OCI-LY1 (cell line): ENCODE measurements around the gene PARD3.

Source experiments
- H2AFZ ChIP-seq: fragments of 200-600 bp; sonication (generic), shearing (Covaris generic); 2 replicates; pipeline ENCODE4 v1.6.0; 2014; ENCODE audit warnings: antibody characterized with exemption, mild to moderate bottlenecking, low read length
- H3F3A ChIP-seq: fragments of 200-600 bp; sonication (generic), shearing (Covaris generic); 2 replicates; pipeline ENCODE4 v1.6.0; 2014; ENCODE audit warnings: mild to moderate bottlenecking, antibody characterized with exemption, low read length, moderate library complexity; ENCODE audit not compliant: insufficient read depth
- H3K27ac ChIP-seq: fragments of 200-600 bp; sonication (generic); 2 replicates; pipeline ENCODE4 v1.5.1; 2014; ENCODE audit warnings: low read length, mixed run types, mild to moderate bottlenecking, low read depth; ENCODE audit not compliant: poor library complexity, severe bottlenecking
- H3K27me3 ChIP-seq: fragments of 200-600 bp; sonication (generic); 2 replicates; pipeline ENCODE4 v1.6.0; 2014; ENCODE audit warnings: antibody characterized with exemption, mild to moderate bottlenecking, low read length, moderate library complexity; ENCODE audit not compliant: insufficient read depth
- H3K36me3 ChIP-seq: fragments of 200-600 bp; sonication (generic); 2 replicates; pipeline ENCODE4 v1.6.1; 2014; ENCODE audit warnings: mild to moderate bottlenecking, antibody characterized with exemption, low read length, moderate library complexity, mixed read lengths; ENCODE audit not compliant: insufficient read depth
- H3K4me1 ChIP-seq: fragments of 200-600 bp; sonication (generic); 2 replicates; pipeline ENCODE4 v1.5.1; 2014; ENCODE audit warnings: mild to moderate bottlenecking, low read length, moderate library complexity; ENCODE audit not compliant: insufficient read depth, severe bottlenecking
- H3K4me2 ChIP-seq: fragments of 200-600 bp; sonication (generic), shearing (Covaris generic); 2 replicates; pipeline ENCODE4 v1.6.1; 2014; ENCODE audit warnings: low read length
- H3K4me3 ChIP-seq: fragments of 200-600 bp; sonication (generic); 2 replicates; pipeline ENCODE4 v1.5.1; 2014; ENCODE audit warnings: low read length, low read depth, mild to moderate bottlenecking, mixed read lengths; ENCODE audit not compliant: poor library complexity, severe bottlenecking
- H3K79me2 ChIP-seq: fragments of 200-600 bp; shearing (Covaris generic); 2 replicates; pipeline ENCODE4 v1.6.1; 2016; ENCODE audit warnings: mixed run types, low read length, mixed read lengths; ENCODE audit not compliant: insufficient read depth
- H3K9ac ChIP-seq: fragments of 200-600 bp; sonication (generic), shearing (Covaris generic); 2 replicates; pipeline ENCODE4 v1.6.1; 2014; ENCODE audit warnings: mild to moderate bottlenecking, low read length, mixed read lengths
- H3K9me2 ChIP-seq: fragments of 200-600 bp; sonication (generic), shearing (Covaris generic); 2 replicates; pipeline ENCODE4 v1.6.1; 2014; ENCODE audit warnings: low read depth, mild to moderate bottlenecking, low read length, mixed read lengths
- H3K9me3 ChIP-seq: fragments of 200-600 bp; shearing (Covaris generic); 2 replicates; pipeline ENCODE4 v1.6.1; 2014; ENCODE audit warnings: low read length, mixed read lengths
- H4K20me1 ChIP-seq: fragments of 200-600 bp; sonication (generic), shearing (Covaris generic); 2 replicates; pipeline ENCODE4 v1.6.0; 2016; ENCODE audit warnings: mild to moderate bottlenecking, low read length; ENCODE audit not compliant: insufficient read depth
- CTCF ChIP-seq: fragments of 200-600 bp; sonication (generic), shearing (Covaris generic); IDR thresholded peaks from 2 replicates; pipeline ENCODE4 v1.5.1; 2017; ENCODE audit warnings: mild to moderate bottlenecking, antibody characterized with exemption, low read length, moderate library complexity, mixed read lengths
- EZH2 ChIP-seq: fragments of 200-600 bp; sonication (generic), shearing (Covaris generic); IDR thresholded peaks from 2 replicates; pipeline ENCODE4 v1.8.0; 2017; ENCODE audit warnings: borderline replicate concordance, mixed run types, mild to moderate bottlenecking, antibody characterized with exemption, low read length, moderate library complexity, mixed read lengths

Gene PARD3

GRCh38 chr10:34698248-34698831, 116.8 kb downstream of the PARD3 start:
- Histone ChIP-seq H3K4me2 (no peak overlapping the region), H3K9me2 (no peaks in the 10 kb centered on the region), H3K27ac (no peak overlapping the region), H3K79me2 (no peaks in the 10 kb centered on the region), H3K27me3 (no peaks in the 10 kb centered on the region), H3F3A (no peaks in the 10 kb centered on the region), H3K36me3 (no peaks in the 10 kb centered on the region), H3K4me1 (no peaks in the 10 kb centered on the region), H4K20me1 (no peaks in the 10 kb centered on the region), H2AFZ (no peak overlapping the region), H3K9ac (no peak overlapping the region), H3K4me3 (no peak overlapping the region), H3K9me3 (no peaks in the 10 kb centered on the region)
- TF ChIP-seq EZH2 = no peak

GRCh38 chr10:34697351-34698247, 117.5 kb downstream of the PARD3 start:
- no peaks in the 10 kb centered on the region for H3K9me3 ChIP-seq

GRCh38 chr10:34696423-34696822, 118.7 kb downstream of the PARD3 start:
- no peak for TF ChIP-seq CTCF
- no peak for TF ChIP-seq EZH2
- Histone ChIP-seq H3K4me2 (no peak overlapping the region), H3K4me3 (no peak overlapping the region), H3K27me3 (no peaks in the 10 kb centered on the region), H3K9me3 (no peaks in the 10 kb centered on the region), H3K79me2 (no peaks in the 10 kb centered on the region), H3K4me1 (no peaks in the 10 kb centered on the region), H3F3A (no peaks in the 10 kb centered on the region), H3K36me3 (no peaks in the 10 kb centered on the region), H3K27ac (no peak overlapping the region), H3K9me2 (no peaks in the 10 kb centered on the region), H4K20me1 (no peaks in the 10 kb centered on the region), H3K9ac (no peak overlapping the region), H2AFZ (no peak overlapping the region)

More at GRCh38 chr10:34697351-34698247, 117.5 kb downstream of the PARD3 start:
- Histone ChIP-seq H2AFZ (no peak overlapping the region), H3K36me3 (no peaks in the 10 kb centered on the region), H3K27ac (no peak overlapping the region), H3K9ac (no peak overlapping the region), H4K20me1 (no peaks in the 10 kb centered on the region), H3K4me2 (no peak overlapping the region), H3K9me2 (no peaks in the 10 kb centered on the region), H3K4me3 (no peak overlapping the region), H3K79me2 (no peaks in the 10 kb centered on the region), H3K27me3 (no peaks in the 10 kb centered on the region), H3K4me1 (no peaks in the 10 kb centered on the region), H3F3A (no peaks in the 10 kb centered on the region)
- TF ChIP-seq EZH2 (no peak), CTCF (no peak)
